ENCODE results near the gene LRPAP1.

The LRPAP1 gene

DNA sequence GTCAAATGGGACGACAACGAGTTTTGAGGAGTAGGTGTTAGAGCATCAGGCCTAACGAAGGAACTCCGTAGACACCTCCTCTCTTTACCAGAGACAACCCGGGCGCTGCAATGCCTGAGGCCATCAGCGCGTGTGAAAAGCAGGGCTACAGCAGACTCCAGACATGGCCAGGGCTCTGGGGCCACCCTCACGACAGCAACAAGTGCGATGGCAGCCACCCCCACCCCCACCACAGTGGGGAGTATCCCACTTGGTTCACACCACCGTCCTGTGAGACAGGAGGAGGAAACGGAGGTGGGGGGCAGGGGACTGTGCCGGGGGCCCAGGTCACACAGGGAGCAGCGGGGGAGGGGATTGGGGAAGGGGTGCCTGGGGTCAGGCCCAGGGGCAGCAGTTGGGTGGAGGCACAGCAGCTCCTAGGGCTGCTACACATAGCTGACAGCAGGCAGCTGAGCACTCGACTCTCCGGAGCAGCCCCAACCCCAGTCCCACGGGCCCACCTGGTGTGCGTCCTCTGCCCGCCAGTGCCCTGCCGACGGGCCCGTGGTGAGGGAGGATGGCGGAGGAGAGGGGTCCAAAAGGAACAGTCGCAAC lies 8.5 kb downstream of the LRPAP1 start:
- DNase-seq (ENCODE audit: insufficient read length, low spot score) = no peak
- TF ChIP-seq CTCF (IDR thresholded peaks at IDR 0.05; ENCODE audit: insufficient read depth, missing control alignments) = no peak
- no peak for FAIRE-seq

DNA sequence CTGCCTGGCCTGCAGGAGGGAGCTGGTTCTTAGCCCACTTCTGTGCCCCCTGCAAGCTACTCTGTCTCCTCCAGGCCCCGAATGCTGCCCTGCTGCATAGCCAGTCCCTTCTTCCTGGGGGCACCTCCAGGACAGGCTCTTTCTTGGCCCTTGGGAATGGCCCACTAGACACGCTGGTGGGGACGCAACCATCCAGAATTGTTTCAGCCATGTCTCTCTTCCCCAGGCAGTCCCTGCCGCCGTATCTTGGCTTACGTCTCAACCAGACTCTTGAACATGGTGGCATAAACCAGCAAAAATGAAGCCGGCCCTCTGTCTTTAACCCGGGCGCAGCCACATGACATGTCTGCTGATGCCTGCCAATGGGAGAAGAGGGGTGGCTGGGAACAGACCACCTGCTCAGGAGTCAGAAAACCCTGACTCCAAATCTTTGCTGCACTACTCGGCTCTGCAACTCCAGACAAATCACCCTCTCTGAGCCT lies 9.0 kb downstream of the LRPAP1 start:
- no peak for FAIRE-seq
- DNase-seq (ENCODE audit: insufficient read length, low spot score) = no peak
- no peak for TF ChIP-seq CTCF (IDR thresholded peaks at IDR 0.05; ENCODE audit: insufficient read depth, missing control alignments)

DNA sequence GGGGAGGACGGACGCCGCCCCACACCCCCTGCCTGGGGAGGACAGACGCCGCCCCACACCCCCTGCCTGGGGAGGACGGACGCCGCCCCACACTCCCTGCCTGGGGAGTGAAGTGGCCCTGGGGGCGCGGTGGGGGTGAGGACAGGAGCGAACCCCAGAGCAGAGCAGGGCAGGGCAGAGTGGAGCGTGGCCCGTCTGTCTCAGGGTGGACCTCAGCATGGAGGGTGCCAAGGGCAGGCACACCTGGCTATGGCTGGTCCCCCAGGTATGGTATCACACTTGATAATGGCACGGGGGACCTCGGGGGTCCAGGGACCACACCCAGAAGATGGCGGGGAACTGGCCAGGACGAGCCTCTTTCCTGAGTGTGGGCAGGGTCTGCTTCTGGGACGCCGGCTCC lies 9.6 kb downstream of the LRPAP1 start:
- DNase-seq (ENCODE audit: insufficient read length, low spot score) (no peak), FAIRE-seq (no peak)
- TF ChIP-seq CTCF (IDR thresholded peaks at IDR 0.05; ENCODE audit: insufficient read depth, missing control alignments) = no peak

GRCh38 chr4:3522326-3522640 lies 9.9 kb downstream of the LRPAP1 start:
- TF ChIP-seq CTCF (IDR thresholded peaks at IDR 0.05; ENCODE audit: insufficient read depth, missing control alignments) = no peak
- no peak for FAIRE-seq
- DNase-seq (ENCODE audit: insufficient read length, low spot score) = no peak

GRCh38 chr4:3521621-3522325 lies 10.4 kb downstream of the LRPAP1 start:
- DNase-seq (ENCODE audit: insufficient read length, low spot score) (no peak), FAIRE-seq (no peak)
- no peak for TF ChIP-seq CTCF (IDR thresholded peaks at IDR 0.05; ENCODE audit: insufficient read depth, missing control alignments)

- DNase-seq (ENCODE audit: insufficient read length, low spot score) = no peak
- TF ChIP-seq CTCF (IDR thresholded peaks at IDR 0.05; ENCODE audit: insufficient read depth, missing control alignments) = no peak
- FAIRE-seq = no peak
These were observed 11.2 kb downstream of the LRPAP1 start for GRCh38 chr4:3520796-3521600.

Measured in D721Med (cell line).